ENCODE results near the gene NPAS4. TPM values are rescaled to one million over a fixed set of nuclear protein-coding genes. Genes with fewer than 3 reads are reported as not detected.
"Not testable (repeated sequence)": the region's sequence is repeated elsewhere in the genome, so short reads cannot be mapped to it uniquely, and the experiment has no call there.

Gene NPAS4
- total and polyA plus RNA-seq, 2 experiments from 2014 or later = not detected

GRCh38 chr11:66454828-66455227, 34.0 kb downstream of the NPAS4 start:
- no peaks in the 10 kb centered on the region for H3K9me3 ChIP-seq (ENCODE audit: low read depth)
- H3K79me2 ChIP-seq (ENCODE audit: insufficient read depth) = no peaks in the 10 kb centered on the region
- H3K27me3 ChIP-seq (replicated peaks; ENCODE audit: insufficient read depth) = peaks cover 23% of the 10 kb centered on the region
- no peak overlapping the region for H2AFZ ChIP-seq
- H3K9ac ChIP-seq = no peak overlapping the region
- 57 to 67% methylated on average over 3 of the region's 3 CpGs for WGBS, 2 experiments (ENCODE audit: low coverage in 1 of 2, low lambda C conversion rate in 2 of 2, missing lambda C conversion rate in 2 of 2)
- in situ Hi-C loops (cut with MboI) = no loop called here
- no peak overlapping the region for H3K4me3 ChIP-seq
- no peak overlapping the region for H3K27ac ChIP-seq
- H3F3A ChIP-seq (ENCODE audit: insufficient read depth) = no peaks in the 10 kb centered on the region
- no peak for DNase-seq
- no peaks in the 10 kb centered on the region for H4K20me1 ChIP-seq (ENCODE audit: insufficient read depth)
- H3K4me1 ChIP-seq (ENCODE audit: insufficient read depth) = no peaks in the 10 kb centered on the region
- no peak for TF ChIP-seq EZH2phosphoT487 (IDR thresholded peaks at IDR 0.05; ENCODE audit: insufficient read depth, low read depth)
- no peak for TF ChIP-seq EZH2 (IDR thresholded peaks at IDR 0.05; ENCODE audit: insufficient read depth, poor library complexity, severe bottlenecking)
- no peak overlapping the region for H3K4me2 ChIP-seq (ENCODE audit: unreplicated experiment)
- H3K36me3 ChIP-seq (ENCODE audit: low read depth) = no peaks in the 10 kb centered on the region
- no peaks in the 10 kb centered on the region for H3K9me2 ChIP-seq (ENCODE audit: insufficient read depth)

DNA sequence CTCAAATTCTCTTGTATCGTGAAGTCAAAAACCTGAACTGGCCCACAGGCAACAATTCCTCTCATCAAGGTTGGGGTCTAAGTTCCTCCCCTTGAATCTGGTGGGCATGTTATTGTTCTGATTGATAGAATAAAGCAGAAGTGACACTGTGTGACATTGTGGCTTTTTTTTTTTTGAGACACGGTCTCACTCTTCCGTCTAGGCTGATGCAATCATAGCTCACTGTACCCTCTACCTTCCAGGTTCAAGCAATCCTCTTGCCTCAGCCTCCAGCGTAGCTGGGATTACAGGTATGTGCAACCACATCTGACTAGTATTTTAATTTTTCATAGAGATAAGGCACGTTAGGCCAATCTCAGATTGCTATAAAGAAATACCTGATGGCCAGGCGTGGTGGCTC, 37.0 kb downstream of the NPAS4 start:
- DNase-seq = no peak
- in situ Hi-C loops (cut with MboI) = no loop called here
- Histone ChIP-seq H3K4me2 (ENCODE audit: unreplicated experiment) (no peak overlapping the region), H3K4me1 (ENCODE audit: insufficient read depth) (no peaks in the 10 kb centered on the region), H3F3A (ENCODE audit: insufficient read depth) (no peaks in the 10 kb centered on the region), H2AFZ (no peak overlapping the region), H3K27ac (no peak overlapping the region), H3K4me3 (no peak overlapping the region), H3K79me2 (ENCODE audit: insufficient read depth) (no peaks in the 10 kb centered on the region), H3K27me3 (replicated peaks; ENCODE audit: insufficient read depth) (peaks cover 16% of the 10 kb centered on the region), H3K9me3 (ENCODE audit: low read depth) (no peaks in the 10 kb centered on the region), H3K9me2 (ENCODE audit: insufficient read depth) (no peaks in the 10 kb centered on the region), H3K9ac (no peak overlapping the region), H4K20me1 (ENCODE audit: insufficient read depth) (no peaks in the 10 kb centered on the region), H3K36me3 (ENCODE audit: low read depth) (no peaks in the 10 kb centered on the region)
- 78 to 81% methylated on average over 6 of the region's 6 CpGs for WGBS, 2 experiments (ENCODE audit: low coverage in 1 of 2, low lambda C conversion rate in 2 of 2, missing lambda C conversion rate in 2 of 2)
- TF ChIP-seq EZH2 (IDR thresholded peaks at IDR 0.05; ENCODE audit: insufficient read depth, poor library complexity, severe bottlenecking) (no peak), EZH2phosphoT487 (IDR thresholded peaks at IDR 0.05; ENCODE audit: insufficient read depth, low read depth) (no peak)

DNA sequence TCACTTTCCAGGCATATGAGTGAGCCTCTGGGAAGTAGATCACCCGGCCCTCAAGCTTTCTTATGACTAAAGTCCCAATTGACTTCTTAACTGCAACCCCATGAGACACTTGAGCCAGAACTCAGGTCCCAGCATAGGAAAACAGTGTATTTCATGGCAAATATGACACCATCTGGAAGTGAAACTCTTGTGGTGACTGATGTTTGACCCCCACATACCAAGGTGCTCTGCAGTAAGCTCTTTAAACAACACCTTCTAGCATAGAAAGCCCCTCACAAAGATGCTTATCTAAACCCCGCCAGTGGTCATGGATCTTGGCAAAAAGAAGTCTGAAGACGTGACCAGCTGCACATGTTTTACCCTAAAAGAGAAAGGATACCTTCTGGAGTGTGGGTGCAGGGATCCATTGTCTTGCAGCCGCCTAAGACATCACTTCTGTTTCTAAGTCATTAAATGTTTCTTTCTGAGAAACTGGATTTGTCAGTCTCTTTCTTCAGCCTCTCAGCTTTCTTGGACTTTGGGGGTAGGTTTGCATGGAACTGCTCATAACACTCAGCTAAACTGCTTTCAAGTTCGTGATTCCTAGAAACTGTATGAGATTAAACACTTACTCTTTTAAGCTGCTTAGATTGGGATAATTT, 38.4 kb downstream of the NPAS4 start:
- TF ChIP-seq EZH2 (IDR thresholded peaks at IDR 0.05; ENCODE audit: insufficient read depth, poor library complexity, severe bottlenecking) (no peak), EZH2phosphoT487 (IDR thresholded peaks at IDR 0.05; ENCODE audit: insufficient read depth, low read depth) (no peak)
- no peak overlapping the region for H3K27ac ChIP-seq
- H3K9ac ChIP-seq = no peak overlapping the region
- H3K27me3 ChIP-seq (replicated peaks; ENCODE audit: insufficient read depth) = peaks cover 9% of the 10 kb centered on the region; the same call in 1 of the 2 replicates
- H3K9me3 ChIP-seq (ENCODE audit: low read depth) = no peaks in the 10 kb centered on the region
- H3K4me2 ChIP-seq (ENCODE audit: unreplicated experiment) = no peak overlapping the region
- H3K79me2 ChIP-seq (ENCODE audit: insufficient read depth) = no peaks in the 10 kb centered on the region
- no peaks in the 10 kb centered on the region for H4K20me1 ChIP-seq (ENCODE audit: insufficient read depth)
- in situ Hi-C loops (cut with MboI) = no loop called here
- DNase-seq = no peak
- no peak overlapping the region for H3K4me3 ChIP-seq
- H3K9me2 ChIP-seq (ENCODE audit: insufficient read depth) = no peaks in the 10 kb centered on the region
- 59 to 65% methylated on average over 5 of the region's 5 CpGs for WGBS, 2 experiments (ENCODE audit: low coverage in 1 of 2, low lambda C conversion rate in 2 of 2, missing lambda C conversion rate in 2 of 2)
- no peak overlapping the region for H2AFZ ChIP-seq
- H3F3A ChIP-seq (ENCODE audit: insufficient read depth) = no peaks in the 10 kb centered on the region
- H3K4me1 ChIP-seq (ENCODE audit: insufficient read depth) = no peaks in the 10 kb centered on the region
- no peaks in the 10 kb centered on the region for H3K36me3 ChIP-seq (ENCODE audit: low read depth)

DNA sequence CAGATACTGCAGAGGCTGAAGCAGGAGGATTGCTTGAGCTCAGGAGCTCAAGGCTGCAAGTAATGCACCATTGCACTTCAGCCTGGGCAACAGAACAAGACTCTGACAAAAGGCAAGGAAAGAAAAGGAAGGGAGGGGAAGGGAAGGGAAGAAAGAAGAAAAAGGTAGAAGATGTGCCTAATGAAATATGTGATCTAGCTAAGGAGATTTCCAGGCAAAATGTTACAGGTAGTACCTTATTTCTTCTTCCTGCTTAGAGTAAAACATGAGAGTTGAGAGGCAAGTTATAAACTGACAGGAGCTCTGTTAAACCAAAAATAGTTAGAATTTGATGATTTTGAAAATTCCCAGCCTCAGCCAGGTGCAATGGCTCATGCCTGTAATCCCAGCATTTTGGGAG, 41.2 kb downstream of the NPAS4 start:
- no peaks in the 10 kb centered on the region for H4K20me1 ChIP-seq (ENCODE audit: insufficient read depth)
- in situ Hi-C loops (cut with MboI) = no loop called here
- H3K9me3 ChIP-seq (ENCODE audit: low read depth) = no peaks in the 10 kb centered on the region
- TF ChIP-seq EZH2 (IDR thresholded peaks at IDR 0.05; ENCODE audit: insufficient read depth, poor library complexity, severe bottlenecking) (no peak), EZH2phosphoT487 (IDR thresholded peaks at IDR 0.05; ENCODE audit: insufficient read depth, low read depth) (no peak)
- H3F3A ChIP-seq (ENCODE audit: insufficient read depth) = no peaks in the 10 kb centered on the region
- no peaks in the 10 kb centered on the region for H3K79me2 ChIP-seq (ENCODE audit: insufficient read depth)
- no peaks in the 10 kb centered on the region for H3K9me2 ChIP-seq (ENCODE audit: insufficient read depth)
- H3K4me2 ChIP-seq (ENCODE audit: unreplicated experiment) = no peak overlapping the region
- H3K4me3 ChIP-seq = no peak overlapping the region
- no peaks in the 10 kb centered on the region for H3K4me1 ChIP-seq (ENCODE audit: insufficient read depth)
- no peak overlapping the region for H3K27ac ChIP-seq
- H3K9ac ChIP-seq = no peak overlapping the region
- no peak overlapping the region for H2AFZ ChIP-seq
- no peaks in the 10 kb centered on the region for H3K27me3 ChIP-seq (replicated peaks; ENCODE audit: insufficient read depth)
- no peak for DNase-seq
- no peaks in the 10 kb centered on the region for H3K36me3 ChIP-seq (ENCODE audit: low read depth)

GRCh38 chr11:66462911-66463310, 42.1 kb downstream of the NPAS4 start:
- Histone ChIP-seq H3K27ac (no peak overlapping the region), H3K4me2 (ENCODE audit: unreplicated experiment) (no peak overlapping the region), H4K20me1 (ENCODE audit: insufficient read depth) (no peaks in the 10 kb centered on the region), H3K27me3 (replicated peaks; ENCODE audit: insufficient read depth) (no peaks in the 10 kb centered on the region), H3K9me2 (ENCODE audit: insufficient read depth) (no peaks in the 10 kb centered on the region), H3K9ac (no peak overlapping the region), H3K9me3 (ENCODE audit: low read depth) (no peaks in the 10 kb centered on the region), H3F3A (ENCODE audit: insufficient read depth) (no peaks in the 10 kb centered on the region), H3K79me2 (ENCODE audit: insufficient read depth) (no peaks in the 10 kb centered on the region), H2AFZ (no peak overlapping the region), H3K4me1 (ENCODE audit: insufficient read depth) (no peaks in the 10 kb centered on the region), H3K36me3 (ENCODE audit: low read depth) (no peaks in the 10 kb centered on the region), H3K4me3 (no peak overlapping the region)
- 80 to 82% methylated on average over 3 of the region's 3 CpGs for WGBS, 2 experiments (ENCODE audit: low coverage in 1 of 2, low lambda C conversion rate in 2 of 2, missing lambda C conversion rate in 2 of 2)
- DNase-seq = no peak
- TF ChIP-seq EZH2phosphoT487 (IDR thresholded peaks at IDR 0.05; ENCODE audit: insufficient read depth, low read depth) (no peak), EZH2 (IDR thresholded peaks at IDR 0.05; ENCODE audit: insufficient read depth, poor library complexity, severe bottlenecking) (no peak)
- in situ Hi-C loops (cut with MboI) = no loop called here

- H3K9ac ChIP-seq; DNase-seq; H3K4me1 ChIP-seq (ENCODE audit: insufficient read depth); H3K9me2 ChIP-seq (ENCODE audit: insufficient read depth); H3F3A ChIP-seq (ENCODE audit: insufficient read depth); H3K79me2 ChIP-seq (ENCODE audit: insufficient read depth); H4K20me1 ChIP-seq (ENCODE audit: insufficient read depth); H3K27ac ChIP-seq; H3K9me3 ChIP-seq (ENCODE audit: low read depth); H3K27me3 ChIP-seq (replicated peaks; ENCODE audit: insufficient read depth); H2AFZ ChIP-seq; H3K4me3 ChIP-seq; in situ Hi-C loops (cut with MboI); H3K4me2 ChIP-seq (ENCODE audit: unreplicated experiment); H3K36me3 ChIP-seq (ENCODE audit: low read depth): not testable (repeated sequence)
- WGBS, 2 experiments (ENCODE audit: low coverage in 1 of 2, low lambda C conversion rate in 2 of 2, missing lambda C conversion rate in 2 of 2) = 84 to 88% methylated on average over 5 of the region's 5 CpGs
Measured at GRCh38 chr11:66464116-66464515, 43.3 kb downstream of the NPAS4 start.
